ENCODE results near the gene MICAL1.

The MICAL1 gene

GRCh38 chr6:109454496-109455436 lies 806 bp downstream of the MICAL1 start:
- peak; percentile 27 to 35 for DNase-seq (ENCODE audit: low read depth in 2 of 2)

- no peak for DNase-seq (ENCODE audit: low read depth in 2 of 2)
Measured at GRCh38 chr6:109453594-109454495, 1.7 kb downstream of the MICAL1 start.

DNA sequence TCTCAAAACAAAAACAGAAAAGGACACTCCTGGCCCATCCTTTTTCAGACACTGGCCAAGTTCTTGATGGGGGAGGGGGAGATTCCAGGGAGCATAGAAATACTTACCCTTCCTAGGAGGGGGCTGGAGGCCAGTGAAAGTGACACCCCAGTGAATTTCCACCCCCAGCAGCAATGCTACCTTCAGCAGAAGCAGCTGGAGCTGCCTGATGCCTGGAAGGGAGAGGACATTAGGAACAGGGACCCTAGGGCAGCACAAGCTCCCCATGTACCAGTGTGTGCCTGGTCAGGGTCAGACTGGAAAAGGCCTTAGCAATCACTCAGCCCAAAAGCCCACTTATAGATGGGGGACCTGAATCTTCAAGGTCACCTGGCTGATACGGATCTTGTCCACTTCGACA lies 2.4 kb downstream of the MICAL1 start:
- no peak for DNase-seq (ENCODE audit: low read depth in 2 of 2)

GRCh38 chr6:109452181-109452580 lies 3.4 kb downstream of the MICAL1 start:
- no peak for DNase-seq (ENCODE audit: low read depth in 2 of 2)

DNA sequence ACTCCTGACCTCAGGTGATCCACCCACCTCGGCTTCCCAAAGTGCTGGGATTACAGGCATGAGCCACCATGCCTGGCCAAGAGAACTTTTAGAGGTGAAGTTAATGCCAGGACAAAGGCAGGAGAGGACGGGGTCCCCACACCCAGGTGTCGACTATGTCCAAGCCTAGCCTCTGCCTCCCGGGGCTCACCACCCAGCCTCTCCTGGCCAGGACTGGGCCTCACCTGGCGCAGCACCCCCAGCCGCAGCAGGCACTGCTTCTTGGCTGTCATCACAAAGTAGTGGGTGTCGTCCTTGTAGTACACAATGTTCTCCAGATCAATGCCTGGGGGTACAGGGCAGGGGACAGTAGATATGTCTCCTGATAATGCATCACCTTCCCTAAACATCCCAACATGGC lies 4.2 kb downstream of the MICAL1 start:
- DNase-seq (ENCODE audit: low read depth in 2 of 2): no peak

GRCh38 chr6:109450801-109451200 lies 4.8 kb downstream of the MICAL1 start:
- DNase-seq (ENCODE audit: low read depth in 2 of 2): no peak

- no peak for DNase-seq (ENCODE audit: low read depth in 2 of 2)
Measured at GRCh38 chr6:109449795-109450673, 5.5 kb downstream of the MICAL1 start.

DNA sequence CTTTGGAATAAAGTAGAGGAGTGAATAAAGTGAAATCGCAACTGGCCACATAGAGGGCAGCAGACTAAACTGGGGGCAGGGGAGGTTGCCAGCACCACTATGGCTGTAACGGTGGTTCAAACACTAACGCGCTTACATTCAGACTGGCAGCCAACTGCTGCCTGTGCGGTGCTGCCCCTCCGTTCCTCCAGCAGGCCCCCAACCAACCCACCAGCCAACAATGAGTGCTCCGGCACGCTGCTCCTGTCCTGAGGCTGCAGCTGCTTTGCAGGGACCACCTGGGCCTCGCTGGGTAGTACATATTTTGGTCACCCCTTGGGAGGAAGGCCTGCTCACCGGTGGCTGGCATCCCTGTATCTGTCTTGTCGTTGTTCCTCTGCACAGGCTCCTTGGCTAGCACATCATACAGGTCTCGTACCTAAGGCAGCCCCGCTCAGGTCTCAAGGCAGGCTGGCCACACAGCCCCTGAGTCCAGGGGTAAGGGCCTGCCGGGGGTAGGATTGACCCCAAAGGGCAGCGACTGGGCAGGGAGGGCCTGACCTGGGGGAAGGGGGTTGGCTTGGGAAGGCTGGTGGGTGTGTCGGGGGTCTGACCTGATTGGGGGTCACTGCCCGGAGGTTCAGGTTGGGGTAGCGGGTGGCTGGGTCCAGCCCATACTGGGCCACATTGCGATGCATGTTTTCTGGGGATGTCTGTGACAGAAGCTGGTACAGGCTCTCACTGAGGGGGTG lies 6.3 kb downstream of the MICAL1 start:
- DNase-seq (ENCODE audit: low read depth in 2 of 2): no peak

- no peak for DNase-seq (ENCODE audit: low read depth in 2 of 2)
Measured at GRCh38 chr6:109448615-109449014, 7.0 kb downstream of the MICAL1 start.

DNA sequence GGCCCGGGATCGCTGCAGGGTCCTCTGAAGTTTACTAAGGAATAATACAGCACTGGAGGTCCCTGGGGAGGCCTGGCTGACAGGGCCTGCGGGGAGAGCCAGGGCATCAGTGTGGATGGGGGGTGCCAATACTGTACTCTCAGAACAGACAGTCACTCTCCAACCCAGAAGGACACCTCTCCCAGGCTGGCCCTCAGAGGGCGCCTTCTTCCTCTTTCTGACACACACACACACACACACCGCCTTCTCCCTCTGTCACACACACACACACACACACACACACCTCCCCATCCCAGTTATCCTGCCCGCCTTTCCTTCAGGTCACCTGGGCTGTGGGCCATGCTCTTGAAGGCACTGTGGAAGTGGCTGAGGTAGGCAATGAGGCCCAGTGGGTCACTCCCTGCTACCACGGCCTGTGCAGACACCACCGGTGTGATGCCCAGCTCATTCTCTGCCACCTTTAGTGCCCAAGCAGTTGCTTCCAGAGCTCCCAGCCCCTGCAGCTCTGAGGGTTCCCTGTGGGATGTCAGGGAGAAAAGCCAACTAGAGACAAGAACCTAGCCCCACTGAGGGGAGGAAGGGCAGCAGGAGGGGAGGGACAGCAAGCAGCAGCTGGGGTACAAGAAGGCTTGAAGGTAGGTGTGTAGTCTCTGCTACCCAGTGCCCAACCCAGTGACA lies 7.6 kb downstream of the MICAL1 start:
- DNase-seq (ENCODE audit: low read depth in 2 of 2): no peak

GRCh38 chr6:109447087-109447486 lies 8.5 kb downstream of the MICAL1 start:
- DNase-seq (ENCODE audit: low read depth in 2 of 2): no peak

- DNase-seq (ENCODE audit: low read depth in 2 of 2): no peak
Measured at GRCh38 chr6:109446541-109446940, 9.0 kb downstream of the MICAL1 start.

- no peak for DNase-seq (ENCODE audit: low read depth in 2 of 2)
Measured at GRCh38 chr6:109446072-109446471, 9.5 kb downstream of the MICAL1 start.

DNA sequence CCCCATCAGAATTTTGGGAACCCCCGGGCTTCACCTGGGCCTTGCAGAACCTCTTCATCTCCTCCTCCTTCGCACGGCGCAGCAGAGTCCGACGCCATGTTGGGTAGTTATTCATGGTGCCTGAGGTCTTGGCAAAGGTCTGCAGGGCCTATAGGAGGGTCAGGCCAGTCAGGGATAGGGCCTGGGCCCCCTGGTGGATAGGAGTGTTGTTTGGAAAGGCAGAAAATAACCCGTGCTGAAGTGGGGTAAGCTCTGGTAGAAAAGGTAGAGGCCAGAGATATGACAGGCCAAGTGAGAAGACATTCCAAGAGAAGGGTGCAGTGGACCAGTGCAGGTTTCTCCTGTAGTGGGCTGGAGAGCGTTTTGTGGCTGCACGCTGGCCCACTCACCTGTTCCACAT lies 10.2 kb downstream of the MICAL1 start:
- no peak for DNase-seq (ENCODE audit: low read depth in 2 of 2)

DNA sequence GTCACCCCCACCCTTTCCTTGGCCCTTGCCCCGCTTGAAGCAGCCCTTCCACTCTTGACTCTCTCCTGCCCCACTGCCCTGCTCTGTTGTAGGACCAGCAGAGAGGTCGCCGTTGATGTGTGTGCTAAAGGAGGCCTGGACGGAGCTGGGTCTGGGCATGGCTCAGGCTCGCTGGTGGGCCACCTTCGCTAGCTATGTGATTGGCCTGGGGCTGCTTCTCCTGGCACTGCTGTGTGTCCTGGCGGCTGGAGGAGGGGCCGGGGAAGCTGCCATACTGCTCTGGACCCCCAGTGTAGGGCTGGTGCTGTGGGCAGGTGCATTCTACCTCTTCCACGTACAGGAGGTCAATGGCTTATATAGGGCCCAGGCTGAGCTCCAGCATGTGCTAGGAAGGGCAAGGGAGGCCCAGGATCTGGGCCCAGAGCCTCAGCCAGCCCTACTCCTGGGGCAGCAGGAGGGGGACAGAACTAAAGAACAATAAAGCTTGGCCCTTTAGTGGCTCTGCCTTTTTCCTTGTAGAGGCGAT lies 12.1 kb downstream of the MICAL1 start:
- DNase-seq (ENCODE audit: low read depth in 2 of 2): no peak

- DNase-seq (ENCODE audit: low read depth in 2 of 2): no peak
Measured at GRCh38 chr6:109442393-109442924, 13.1 kb downstream of the MICAL1 start.

DNA sequence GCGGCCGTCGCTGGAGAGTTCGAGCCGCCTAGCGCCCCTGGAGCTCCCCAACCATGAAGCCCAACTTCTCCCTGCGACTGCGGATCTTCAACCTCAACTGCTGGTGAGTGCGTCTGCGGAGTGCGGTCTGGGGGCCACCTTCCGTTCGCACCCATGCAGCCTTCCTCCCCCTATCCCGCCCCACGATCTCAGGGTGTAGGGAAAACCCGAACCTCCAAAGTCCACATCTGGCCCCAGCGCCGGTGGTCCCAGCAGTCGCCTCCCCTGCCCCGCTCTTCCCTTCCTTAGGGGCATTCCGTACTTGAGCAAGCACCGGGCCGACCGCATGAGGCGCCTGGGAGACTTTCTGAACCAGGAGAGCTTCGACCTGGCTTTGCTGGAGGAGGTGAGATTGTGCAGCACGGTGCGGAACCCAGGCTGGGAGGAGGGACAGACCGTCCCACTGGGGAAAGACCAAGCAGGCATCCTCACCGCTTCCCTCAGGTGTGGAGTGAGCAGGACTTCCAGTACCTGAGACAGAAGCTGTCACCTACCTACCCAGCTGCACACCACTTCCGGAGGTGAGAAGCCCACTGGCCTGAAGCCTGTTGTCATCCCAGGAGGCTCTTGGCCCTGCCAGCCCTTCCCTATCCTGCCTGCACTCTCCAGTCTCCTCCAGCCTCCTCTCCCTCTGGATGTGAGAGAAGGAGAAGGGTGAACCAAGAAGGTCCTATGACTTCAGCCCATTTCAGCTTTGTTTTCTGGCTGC lies 14.3 kb downstream of the MICAL1 start:
- no peak for DNase-seq (ENCODE audit: low read depth in 2 of 2)

DNA sequence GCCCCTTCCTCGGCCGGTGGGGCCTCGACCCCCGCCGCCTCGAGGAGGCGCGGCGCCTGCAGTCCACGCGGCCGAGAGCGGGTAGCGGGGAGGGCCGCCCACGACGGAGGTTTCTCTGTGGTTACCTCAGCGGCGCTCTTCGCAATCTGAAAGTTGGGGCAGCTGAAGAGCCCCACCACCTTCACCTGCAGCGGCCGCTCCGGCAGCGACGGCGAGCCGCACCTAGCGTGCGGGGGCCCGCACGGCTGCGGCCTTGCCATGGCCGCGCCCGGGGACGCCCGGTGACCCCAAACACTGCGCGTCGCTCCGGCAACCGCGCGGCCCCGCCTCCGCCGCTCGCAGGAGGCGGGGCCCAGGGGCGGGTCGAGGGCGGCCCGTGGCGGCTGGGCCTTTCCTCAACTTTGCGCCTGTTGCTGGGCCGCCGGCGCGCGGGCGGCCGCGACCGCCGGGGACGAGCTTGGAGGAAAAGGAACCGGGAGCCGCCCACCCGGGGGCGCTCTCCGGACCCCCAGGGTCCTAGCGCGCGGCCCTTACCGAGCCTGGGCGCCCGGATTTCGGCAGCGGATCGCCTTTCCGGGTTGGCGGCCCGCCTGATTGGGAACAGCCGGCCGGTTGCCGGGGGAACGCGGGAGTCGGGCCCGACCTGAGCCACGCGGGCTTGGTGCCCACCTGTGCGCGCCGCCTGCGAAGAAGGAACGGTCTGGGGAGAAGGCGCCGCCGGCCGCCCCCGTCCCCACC lies 15.1 kb downstream of the MICAL1 start, which contains the start of the genes PPIL6 and SMPD2:
PPIL6 (minus strand) TSS at position 298 of the 738 bp plus-strand sequence; CDS start at position 260, 38 bp downstream.
SMPD2 (plus strand) TSS at position 394 of the 738 bp plus-strand sequence. CDS start 398 bp downstream, outside the sequence.
- DNase-seq (ENCODE audit: low read depth in 2 of 2): peak; percentile 53 to 61

Measured in stimulated activated CD8-positive, alpha-beta memory T cell treated with anti-CD3 and anti-CD28 coated beads, Interleukin-7, amount 100 ng/mL, for 1 hour (primary cell).